Stimulated activated naive CD4-positive, alpha-beta T cell (primary cell): Measurements from ENCODE around the gene SPDYE17.
"Not testable (repeated sequence)": the region's sequence is repeated elsewhere in the genome, so short reads cannot be mapped to it uniquely, and the experiment has no call there.

Source experiments
- DNase-seq, 6 experiments: peaks; one replicate each; lab custom pipeline; 2025; lab: John Stamatoyannopoulos, UW

SPDYE17 gene, protein sequence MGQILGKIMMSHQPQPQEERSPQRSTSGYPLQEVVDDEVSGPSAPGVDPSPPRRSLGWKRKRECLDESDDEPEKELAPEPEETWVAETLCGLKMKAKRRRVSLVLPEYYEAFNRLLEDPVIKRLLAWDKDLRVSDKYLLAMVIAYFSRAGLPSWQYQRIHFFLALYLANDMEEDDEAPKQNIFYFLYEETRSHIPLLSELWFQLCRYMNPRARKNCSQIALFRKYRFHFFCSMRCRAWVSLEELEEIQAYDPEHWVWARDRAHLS

DNA sequence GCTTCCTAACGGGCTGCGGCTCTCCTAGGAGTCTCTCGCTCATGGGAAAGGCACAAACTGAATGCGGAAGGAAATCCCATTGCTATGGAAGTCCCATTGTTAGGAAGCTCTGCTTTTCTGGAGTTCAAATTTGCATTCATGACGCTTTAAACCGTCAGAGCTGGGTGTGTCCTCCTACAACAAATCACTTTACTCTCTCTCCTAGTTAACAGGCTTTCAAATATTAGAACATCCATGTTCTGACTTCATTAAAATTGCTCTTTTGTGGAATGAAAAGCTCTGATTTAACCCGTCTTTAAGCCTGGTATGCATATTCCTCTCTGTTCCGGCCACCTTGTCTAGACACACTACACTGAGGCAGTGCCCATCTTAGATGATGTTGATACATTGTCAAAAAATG lies at the start of gene SPDYE17:
Gene SPDYE17 (minus strand): TSS at position 101 of the 400 bp plus-strand sequence. CDS start 1,791 bp downstream, outside the sequence.
- DNase-seq, result not testable (repeated sequence)

DNA sequence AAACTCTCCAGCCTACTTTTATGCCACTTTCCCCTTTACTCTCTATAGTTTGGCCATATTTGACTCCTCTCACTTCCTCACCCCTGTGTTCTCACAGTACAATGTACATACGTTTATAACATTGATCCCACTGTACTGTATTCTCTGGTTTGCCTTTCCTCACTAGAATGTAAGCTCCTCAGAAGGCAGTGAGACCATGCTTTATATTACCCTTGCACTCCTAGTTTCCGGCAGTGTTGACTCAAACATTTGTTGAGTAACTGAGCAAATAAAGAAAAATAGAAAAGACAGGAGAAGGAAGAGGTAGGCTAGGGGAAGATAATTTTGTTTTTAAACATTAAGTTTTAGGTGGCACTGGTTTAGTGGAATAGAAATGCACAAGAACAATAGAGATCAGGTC lies 48.1 kb upstream of the SPDYE17 start:
- not testable (repeated sequence) for DNase-seq

DNA sequence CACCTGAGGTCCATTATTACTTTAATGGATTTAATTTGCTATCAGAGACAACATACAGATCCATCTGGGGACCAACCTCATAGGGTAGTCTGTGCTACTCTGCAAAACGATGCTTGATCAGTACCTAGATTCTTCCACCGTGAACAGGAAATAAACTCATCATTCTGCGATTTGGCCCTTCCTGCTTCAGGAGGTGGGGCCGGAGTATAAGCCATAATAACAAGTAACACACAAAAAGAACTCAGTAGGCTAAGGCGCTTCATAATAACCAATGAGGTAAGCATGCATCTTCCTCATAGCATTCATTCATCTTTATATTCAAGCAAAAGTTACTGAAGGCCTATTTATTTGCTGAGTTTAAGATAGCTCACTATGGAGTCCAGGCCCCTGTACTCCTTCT lies 47.5 kb upstream of the SPDYE17 start:
- DNase-seq, result not testable (repeated sequence)

DNA sequence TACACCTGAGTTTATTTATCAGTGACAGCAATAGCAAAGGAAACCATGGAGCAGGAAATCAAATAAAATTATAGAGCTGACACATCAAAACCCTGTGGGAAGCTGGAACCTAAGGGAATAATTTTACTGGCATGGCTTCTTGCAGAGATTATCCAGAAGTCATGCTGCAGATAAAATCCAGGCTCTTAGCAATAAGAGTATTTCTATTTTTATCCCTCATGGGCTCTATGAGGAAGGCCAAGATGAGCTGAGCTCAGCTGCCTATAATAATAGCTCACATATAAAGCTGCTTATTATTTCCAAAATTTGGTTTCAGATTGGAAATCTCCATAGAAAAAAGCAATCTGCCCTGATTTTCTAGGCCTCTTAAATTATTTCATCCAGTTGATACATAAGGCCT lies 47.0 kb upstream of the SPDYE17 start:
- DNase-seq, result not testable (repeated sequence)

DNA sequence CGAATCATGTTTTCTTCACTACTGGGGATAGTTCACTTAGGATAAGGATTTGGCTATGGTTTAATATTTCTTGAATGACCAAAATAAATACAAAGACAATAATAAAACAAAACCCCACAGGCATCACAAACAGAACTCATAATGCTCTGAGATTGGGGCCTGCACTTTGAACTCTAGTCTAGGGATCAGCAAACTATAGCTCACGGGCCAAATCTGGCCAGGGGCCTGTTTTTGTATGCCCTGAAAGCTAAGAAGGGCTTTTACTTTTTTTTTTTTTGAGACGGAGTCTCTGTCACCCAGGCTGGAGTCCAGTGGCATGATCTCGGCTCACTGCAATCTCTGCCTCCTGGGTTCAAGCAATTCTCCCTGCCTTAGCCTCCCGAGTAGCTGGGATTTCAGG lies 44.9 kb upstream of the SPDYE17 start:
- DNase-seq, result not testable (repeated sequence)

DNA sequence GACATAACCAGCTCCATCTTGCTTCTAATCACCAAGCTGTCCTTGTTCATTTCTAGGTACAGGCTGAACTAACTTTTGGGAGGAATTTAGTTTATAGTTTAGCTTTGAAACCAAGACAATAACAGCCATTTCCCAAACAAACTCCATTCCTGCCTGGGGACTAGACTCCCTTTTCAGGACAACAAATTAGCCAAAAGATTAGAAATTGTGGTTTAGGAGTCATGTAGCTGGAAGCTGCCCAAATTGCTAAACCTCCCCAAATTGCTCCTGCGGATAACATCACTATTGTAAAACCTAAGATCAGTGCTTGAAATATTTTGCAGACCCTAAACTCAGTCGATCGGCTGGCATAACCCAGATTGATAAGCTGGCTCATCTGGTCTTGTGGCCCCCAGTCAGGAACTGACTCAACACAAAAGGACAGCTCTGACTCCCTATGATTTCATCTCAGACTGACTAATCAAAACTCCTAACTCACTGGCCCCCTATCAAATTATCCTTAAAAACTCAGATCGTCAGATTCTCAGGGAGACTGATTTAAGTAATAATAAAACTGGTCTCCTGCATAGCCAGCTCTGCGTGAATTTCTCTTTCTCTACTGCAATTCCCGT lies 42.7 kb upstream of the SPDYE17 start:
- DNase-seq, result not testable (repeated sequence)

DNA sequence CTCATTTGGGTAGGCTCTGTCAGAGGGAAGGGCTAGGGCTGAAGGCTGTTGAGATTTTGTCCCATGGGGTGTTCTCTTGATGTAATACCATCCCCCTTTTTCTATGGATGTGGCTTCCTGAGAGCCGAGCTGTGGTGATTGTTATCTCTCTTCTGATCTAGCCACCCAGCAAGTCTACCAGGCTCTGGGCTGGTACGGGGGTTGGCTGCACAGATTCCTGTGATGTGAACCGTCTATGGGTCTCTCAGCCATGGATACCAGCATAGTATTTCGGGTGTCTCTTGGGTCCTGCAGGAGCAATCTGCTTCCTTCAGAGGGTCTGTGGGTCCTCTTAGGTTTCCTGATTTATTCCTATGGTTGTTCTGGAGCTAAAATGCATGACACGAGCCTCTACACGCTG lies 38.9 kb upstream of the SPDYE17 start:
- DNase-seq, result not testable (repeated sequence)

DNA sequence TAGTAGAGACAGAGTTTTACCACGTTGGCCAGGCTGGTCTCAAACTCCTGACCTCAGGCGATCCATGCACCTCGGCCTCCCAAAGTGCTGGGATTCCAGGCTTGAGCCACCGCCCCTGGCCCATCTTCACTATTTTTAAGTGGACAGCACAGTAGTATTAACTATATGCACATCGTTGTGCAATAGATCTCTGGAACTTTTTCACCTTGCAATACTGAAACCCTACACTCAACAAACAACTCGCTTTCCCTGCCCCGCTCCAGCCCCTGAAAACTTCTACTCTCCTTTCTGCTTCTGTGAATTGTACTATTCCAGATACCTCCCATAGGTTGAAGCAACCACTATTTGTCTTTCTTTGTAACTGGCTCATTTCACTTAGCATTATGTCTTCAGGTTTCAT lies 33.7 kb upstream of the SPDYE17 start:
- not testable (repeated sequence) for DNase-seq

DNA sequence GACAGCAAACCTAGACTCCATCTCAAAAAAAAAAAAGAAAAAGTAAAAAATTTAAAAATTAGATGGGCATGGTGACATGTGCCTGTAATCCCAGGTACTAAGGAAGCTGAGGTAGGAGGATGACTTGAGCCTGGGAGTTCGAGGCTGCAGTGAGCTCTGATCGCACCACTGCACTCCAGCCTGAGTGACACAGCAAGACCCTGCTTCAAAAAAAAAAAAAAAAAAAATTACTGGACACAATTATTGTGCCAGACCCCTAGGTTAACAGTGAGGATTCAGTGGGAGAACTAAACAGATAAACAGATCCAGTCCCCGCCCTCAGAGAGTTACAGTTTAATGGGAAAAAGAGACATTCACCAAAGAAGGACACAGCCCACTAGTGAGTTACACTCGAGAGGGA lies 31.6 kb upstream of the SPDYE17 start:
- DNase-seq, result not testable (repeated sequence)

DNA sequence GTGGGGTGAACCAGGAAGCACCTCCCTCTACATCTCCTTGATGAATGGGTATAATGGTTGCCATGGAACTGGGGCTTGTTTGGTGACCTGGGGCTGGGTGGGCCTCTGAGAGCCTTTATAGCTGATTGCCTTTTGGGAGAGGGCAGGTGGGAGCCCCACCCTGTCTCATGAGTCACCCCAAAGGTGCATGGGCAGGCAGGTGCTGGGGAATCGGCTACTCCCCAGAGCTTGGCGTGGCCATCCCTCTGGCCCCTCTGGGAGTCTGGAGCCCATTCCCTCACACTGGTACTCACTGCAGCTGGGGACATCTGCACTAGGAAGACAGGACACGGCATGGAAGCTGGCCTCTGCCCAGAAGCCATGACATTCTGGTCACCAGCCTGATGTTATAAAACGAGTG lies 30.4 kb upstream of the SPDYE17 start, which contains the start of gene SPDYE18:
Gene SPDYE18 (minus strand): TSS at position 2 of the 400 bp plus-strand sequence. CDS start 2,046 bp downstream, outside the sequence.
- DNase-seq, result not testable (repeated sequence)

DNA sequence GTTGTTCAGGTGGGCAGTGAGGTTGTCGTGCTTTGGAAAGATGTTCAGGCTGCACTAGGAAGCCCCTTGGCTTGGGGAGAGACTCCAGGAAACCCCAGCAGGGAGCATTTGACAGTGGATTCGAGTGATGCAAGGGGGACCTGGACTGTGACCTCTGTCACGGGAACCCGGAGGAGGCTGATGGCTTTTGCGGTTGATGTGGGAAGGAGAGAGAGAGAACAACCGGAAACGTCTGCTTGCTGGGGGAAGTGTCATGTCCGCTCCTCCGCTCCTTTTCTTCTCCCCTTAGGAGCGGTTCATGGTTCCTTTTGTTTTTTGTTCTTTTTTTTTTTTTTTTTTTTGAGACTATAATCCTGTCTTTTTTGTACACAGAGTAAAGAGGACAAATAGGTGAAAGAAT lies 5.8 kb downstream of the SPDYE17 start:
- not testable (repeated sequence) for DNase-seq

DNA sequence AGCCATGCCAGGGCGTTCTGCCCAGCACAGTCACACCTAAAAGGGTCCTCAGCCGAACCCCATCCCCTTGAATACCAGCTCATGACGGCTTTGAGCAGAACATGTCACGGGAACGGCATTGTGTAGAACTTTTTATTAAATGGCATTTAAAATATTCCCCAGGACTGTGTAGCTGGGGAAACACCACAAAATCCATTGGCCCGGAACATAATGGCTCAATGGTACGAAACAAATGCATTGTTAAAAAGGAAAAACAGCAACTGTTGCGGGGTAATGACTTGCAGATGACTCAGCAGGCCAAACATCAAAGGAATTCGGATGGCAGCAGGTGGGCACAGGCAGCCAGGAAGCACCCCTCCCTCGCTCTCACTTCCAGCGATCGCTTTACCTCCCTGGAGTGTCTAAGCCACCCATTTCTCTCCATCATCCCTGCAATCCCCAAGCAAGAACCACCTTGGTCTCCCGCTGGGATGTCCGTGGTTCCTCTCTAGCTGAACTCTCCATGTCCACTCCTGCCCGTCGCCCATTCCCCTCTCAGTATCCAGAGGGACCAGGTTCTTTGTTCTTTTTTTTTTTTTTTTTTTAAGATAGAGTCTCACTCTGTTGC lies 22.0 kb downstream of the SPDYE17 start:
- DNase-seq, result not testable (repeated sequence)

DNA sequence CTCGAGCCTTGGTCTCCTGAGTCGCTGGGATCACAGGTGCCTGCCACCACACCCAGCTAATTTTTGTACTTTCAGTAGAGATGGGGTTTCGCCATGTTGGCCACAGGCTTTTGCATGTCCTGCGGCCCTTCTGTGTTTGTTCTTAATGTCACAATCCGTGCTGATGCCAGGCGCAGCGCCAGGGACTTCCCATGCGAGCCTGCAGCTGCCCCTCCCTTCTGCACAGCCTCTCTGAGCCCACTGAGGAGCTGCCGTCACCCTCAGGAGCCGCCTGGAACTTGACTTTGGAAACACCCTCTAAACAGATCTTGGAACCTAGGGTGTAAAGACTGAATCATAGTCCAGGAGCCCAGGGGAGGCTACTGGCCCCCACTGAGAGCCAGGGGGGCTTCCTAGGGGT lies 24.2 kb downstream of the SPDYE17 start:
- DNase-seq, result not testable (repeated sequence)

DNA sequence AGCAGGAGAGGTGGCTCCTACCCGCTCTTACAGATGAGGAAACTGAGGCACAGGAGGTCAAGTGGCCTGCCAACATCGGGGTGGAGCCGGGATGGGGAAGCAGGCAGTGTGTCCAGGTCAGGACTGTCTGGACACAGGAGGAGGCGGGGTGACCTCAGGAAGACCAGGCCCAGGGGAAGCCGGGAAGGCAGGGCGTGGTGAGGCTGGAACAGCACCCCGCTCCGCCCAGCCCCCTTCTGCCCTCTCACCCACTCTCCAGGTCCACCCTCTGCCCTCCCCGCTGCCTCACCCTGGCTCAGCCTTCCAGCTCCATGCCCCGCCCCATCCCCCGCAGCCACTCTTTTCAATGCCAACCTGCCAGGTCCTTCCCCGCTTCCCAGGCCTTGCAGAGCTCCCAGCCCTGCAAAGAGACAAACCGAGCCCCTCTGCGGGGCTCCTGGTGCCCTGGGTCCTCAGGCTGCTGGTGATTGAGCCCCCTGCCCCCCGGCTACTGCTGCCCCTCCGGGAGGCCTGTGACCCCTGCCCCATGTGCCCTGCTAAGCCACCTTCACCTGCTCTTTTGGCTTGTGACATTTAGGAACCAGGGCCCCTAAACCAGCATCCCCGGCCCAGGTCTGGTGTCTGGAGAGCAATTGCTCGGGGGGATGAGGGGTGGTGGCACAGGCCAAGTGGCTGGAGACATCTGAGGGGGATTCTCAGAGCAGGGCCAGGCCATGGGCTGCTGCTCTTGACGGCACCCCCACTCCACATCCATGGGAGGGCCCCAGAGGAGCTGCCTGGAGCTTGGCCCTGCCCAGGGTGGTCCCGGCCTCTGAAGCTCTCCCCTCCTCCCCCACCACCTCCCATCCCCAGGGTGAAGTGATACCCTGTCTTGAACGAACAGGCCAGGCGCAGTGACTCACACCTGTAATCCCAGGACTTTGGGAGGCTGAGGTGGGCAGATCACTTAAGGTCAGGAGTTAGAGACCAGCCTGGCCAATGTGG lies 25.7 kb downstream of the SPDYE17 start:
- not testable (repeated sequence) for DNase-seq

DNA sequence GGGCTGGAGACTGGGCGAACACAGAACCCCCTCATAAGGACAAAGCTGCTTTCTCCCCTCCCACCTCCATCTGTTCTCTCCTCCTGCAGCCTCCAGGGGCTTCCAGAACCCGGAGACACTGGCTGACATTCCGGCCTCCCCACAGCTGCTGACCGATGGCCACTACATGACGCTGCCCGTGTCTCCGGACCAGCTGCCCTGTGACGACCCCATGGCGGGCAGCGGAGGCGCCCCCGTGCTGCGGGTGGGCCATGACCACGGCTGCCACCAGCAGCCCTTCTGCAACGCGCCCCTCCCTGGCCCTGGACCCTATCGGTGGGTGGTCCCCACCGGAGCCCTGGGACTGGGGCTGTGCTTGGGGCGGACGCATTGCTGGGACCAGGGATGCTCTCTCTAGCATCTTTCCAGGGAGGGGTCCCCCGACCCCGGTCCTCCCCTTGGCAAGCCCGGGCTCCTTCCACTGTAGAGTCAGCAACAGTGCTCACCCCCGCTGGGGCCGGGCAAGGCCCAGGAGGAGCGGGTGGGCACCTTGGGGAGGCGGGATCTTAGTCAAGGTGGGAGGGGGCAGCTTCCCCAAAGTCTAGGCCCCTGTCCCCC lies 26.6 kb downstream of the SPDYE17 start:
- not testable (repeated sequence) for DNase-seq

DNA sequence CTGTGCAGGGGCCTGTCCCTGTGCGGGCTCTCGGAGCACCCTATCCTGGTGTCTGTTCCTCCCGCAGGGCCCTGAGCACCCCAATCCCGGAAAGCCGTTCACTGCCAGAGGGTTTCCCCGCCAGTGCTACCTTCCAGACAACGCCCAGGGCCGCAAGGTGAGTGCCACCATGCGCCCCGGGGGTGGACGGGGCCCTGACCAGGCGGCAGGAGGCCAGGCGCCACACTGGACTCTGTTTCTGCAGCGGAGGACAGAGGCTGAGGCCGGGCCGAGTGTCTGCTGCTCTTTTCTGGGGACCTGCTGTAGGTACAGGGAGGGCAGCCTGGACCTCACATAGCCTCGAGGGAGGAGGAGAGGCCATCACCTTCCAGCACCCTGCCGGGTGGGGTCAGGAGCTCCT lies 28.0 kb downstream of the SPDYE17 start:
- not testable (repeated sequence) for DNase-seq

DNA sequence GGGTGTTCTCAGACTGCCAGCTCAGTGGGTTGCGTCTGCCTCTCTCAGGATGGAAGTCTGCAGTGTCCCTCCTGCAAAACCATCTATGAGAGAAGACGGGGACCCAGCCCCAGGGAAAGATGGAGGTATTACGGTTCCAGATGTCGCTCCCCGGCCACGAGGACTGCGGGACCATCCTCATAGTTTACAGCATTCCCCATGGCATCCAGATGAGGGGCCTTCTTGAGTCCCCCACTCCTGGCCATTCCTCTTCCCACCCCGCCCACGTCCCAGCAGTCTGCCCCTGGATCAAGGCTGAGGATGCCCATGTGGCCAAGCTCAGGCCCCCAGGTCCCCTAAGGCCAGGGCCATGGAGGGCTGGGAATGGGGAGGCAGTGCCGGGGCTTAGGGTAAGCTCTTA lies 28.9 kb downstream of the SPDYE17 start:
- not testable (repeated sequence) for DNase-seq

DNA sequence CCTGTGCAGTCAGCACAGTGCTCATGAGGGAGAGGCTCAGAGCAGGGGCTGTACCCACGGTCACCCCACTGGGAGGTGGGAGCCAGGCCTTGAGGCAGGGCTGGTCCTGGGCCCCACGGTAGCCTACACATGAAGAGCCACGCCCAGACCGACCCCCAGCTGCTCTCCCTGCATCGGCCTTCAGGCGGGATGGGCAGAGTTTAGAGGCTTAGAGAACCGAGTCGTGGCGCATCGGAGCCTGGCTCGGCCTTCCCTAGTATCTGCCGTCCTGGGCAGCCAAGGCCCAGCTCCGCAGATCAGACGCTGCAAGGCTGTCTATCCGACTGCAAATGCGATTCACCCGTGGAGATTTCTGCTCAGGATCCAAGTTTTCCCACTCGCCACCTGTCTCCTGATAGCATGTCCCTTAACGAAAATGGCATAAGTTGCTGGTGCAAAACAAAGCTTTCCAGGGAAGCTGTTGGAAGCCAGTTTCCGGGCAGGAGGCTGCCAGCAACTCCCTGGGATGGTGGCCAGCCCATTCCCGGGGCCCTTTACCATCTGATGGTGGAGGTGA lies 29.4 kb downstream of the SPDYE17 start:
- DNase-seq, result not testable (repeated sequence)

DNA sequence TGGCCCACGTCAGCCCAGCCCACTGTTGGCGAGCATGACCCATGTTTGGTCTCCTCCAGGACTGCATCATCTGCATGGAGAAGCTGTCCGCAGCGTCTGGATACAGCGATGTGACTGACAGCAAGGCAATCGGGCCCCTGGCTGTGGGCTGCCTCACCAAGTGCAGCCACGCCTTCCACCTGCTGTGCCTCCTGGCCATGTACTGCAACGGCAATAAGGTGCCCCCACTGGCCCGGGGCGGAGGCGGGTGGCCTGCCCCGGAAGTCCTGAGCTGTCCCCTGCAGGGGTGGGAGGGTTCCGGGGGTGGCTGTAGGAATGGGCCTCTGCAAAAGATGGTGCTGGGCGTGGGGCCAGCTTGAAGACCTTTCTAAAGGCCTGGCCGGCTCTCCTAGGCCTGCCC lies 30.1 kb downstream of the SPDYE17 start:
- DNase-seq, result not testable (repeated sequence)

DNA sequence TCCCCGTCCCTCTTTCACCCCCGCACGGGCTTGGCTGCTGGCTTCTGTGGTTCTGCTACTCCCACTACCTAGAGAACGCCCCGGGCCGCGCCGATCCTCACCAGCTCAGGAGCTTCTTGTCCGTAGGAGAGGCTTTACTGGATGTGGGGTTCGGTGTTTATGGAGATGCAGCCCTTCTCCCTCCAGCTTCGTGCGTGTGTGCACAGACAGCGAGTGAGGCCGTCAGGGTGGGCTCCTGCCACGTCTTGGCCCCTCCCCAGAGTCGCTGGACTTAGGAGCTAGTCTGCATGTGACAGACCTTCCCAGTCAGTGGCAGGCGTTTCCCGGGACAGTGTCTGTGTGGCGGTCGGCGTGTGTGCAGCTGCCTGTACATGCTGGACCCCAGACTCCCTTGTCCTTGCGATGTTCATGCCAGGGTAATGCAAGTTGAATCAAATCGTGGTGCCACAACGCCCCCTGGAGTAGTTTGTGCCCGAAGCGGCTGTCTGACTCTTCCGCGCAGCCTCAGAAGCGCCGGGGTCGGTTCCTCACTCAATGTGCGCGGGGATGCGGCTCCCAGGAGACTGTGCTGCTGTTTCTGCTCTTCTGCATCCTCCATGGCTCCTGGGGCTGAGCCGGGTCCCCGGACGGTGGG lies 32.6 kb downstream of the SPDYE17 start:
- not testable (repeated sequence) for DNase-seq
